ENCODE results near the gene COPZ1. TPM values are rescaled to one million over a fixed set of nuclear protein-coding genes. Genes with fewer than 3 reads are reported as not detected.
A peak's percentile ranks its signal among the peaks of the same experiment; 100 is the strongest.
"Not testable (repeated sequence)": the region's sequence is repeated elsewhere in the genome, so short reads cannot be mapped to it uniquely, and the experiment has no call there.

The COPZ1 gene
- total RNA-seq, 1 donor from 2014 or later: 60.3 TPM

DNA sequence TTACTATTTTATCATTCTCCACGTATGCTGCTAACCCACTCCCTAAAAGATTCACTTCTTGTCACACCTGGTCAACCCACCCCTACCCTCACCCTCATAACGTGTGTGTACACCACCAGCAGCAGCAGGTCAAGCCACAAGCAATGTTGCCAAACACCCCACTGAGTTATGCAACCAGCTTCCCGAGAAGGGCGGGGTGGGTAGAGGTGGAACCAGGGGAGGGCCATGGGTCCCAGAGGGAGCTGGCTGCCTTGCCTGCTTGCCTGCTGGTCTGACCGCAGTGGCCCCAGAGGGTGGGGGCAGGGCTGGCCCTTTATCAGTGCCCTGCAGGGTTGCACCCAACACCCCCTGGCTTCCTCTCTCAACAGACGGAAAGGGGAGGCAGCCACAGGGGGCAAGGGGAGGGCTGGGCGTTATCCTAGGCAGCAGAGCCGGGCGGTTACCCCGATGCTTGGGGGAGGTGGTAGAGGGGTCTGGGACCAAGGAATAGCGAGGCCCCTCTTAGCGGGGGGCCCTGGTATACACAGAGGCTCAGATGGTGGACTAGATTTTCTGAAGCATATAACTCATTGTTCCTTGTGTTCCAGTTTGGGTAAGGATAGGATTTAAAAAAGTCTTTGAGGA, 20.6 kb upstream of the COPZ1 start:
- no peaks in the 10 kb centered on the region for H3K27me3 ChIP-seq
- TF ChIP-seq, protein P1, sequence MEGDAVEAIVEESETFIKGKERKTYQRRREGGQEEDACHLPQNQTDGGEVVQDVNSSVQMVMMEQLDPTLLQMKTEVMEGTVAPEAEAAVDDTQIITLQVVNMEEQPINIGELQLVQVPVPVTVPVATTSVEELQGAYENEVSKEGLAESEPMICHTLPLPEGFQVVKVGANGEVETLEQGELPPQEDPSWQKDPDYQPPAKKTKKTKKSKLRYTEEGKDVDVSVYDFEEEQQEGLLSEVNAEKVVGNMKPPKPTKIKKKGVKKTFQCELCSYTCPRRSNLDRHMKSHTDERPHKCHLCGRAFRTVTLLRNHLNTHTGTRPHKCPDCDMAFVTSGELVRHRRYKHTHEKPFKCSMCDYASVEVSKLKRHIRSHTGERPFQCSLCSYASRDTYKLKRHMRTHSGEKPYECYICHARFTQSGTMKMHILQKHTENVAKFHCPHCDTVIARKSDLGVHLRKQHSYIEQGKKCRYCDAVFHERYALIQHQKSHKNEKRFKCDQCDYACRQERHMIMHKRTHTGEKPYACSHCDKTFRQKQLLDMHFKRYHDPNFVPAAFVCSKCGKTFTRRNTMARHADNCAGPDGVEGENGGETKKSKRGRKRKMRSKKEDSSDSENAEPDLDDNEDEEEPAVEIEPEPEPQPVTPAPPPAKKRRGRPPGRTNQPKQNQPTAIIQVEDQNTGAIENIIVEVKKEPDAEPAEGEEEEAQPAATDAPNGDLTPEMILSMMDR (IDR thresholded peaks at IDR 0.05): no peak
- H3K4me1 ChIP-seq: peaks cover 0 to 5% of the 10 kb centered on the region in 2 donors
- intact Hi-C loops (cut with DNase I): no loop called here
- H3K9me3 ChIP-seq: no peaks in the 10 kb centered on the region
- H3K4me3 ChIP-seq: no peak overlapping the region
- peak; percentile 27 to 76 for DNase-seq (ENCODE audit: low spot score in 2 of 2)
- H3K36me3 ChIP-seq: no peaks in the 10 kb centered on the region
- H3K27ac ChIP-seq: no peak overlapping the region

DNA sequence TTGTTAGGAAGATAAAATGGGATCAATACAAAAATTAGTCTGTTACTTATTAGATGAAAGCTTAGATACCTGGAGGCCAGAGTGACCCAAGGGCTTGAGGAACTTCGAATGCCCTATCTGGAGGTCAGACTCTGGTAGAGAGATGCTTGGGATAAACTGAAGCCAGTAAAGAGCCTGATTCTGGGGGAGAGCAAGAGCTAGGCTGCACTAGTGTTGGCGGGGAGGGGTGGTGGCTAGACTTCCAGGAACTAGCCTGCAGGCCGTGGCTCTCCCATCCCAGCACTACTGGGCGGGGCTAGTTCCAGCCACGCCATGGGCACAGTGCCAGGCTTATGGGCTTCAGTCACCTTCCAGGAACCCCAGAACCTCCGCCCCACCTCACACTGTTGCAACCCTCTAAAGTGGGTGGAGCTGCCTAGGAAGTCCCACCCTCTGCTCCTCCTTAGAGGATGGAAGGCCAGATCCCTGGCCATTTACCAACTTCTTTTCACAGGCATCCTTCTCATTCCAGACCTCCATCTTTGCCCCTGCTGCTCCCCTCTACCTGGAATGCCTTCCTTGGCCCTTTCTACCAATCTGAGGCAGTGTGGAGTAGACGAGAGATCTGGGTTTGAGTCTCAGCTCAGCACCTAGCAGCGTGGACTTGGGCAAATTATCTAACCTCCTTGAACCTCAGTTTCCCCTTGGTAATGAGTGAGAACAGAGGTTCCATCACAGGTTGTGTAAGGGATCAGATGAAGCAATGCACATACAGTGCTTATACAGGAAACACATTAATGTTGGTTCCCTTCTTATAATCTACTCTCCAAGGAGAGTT, 17.8 kb upstream of the COPZ1 start:
- peak; percentile 27 to 72 for DNase-seq (ENCODE audit: low spot score in 2 of 2)
- Histone ChIP-seq H3K27ac (no peak overlapping the region), H3K4me1 (no peaks in the 10 kb centered on the region), H3K4me3 (no peak overlapping the region), H3K36me3 (no peaks in the 10 kb centered on the region), H3K27me3 (no peaks in the 10 kb centered on the region), H3K9me3 (no peaks in the 10 kb centered on the region)
- TF ChIP-seq, protein P1 (IDR thresholded peaks at IDR 0.05): no peak
- intact Hi-C loops (cut with DNase I): no loop called here

DNA sequence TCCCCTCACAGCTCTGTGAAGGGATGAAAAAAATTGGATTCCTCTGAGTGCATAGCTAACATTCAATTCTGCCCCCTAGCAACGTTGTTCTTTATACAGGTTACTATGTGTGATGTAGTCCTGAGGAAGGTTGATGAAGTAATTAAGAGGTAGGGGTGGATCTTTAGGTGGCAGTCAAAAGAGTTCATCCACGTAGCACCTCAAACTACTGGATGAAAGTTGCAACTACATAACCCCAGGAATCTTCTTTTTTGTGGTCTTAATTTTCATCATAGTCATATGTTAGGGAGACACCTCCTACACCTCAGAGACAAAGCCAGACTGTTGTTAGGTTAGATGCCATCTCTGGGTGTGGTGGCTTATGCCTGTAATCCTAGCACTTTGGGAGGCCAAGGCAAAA, 13.9 kb upstream of the COPZ1 start:
- no peak overlapping the region for H3K4me3 ChIP-seq
- no peaks in the 10 kb centered on the region for H3K36me3 ChIP-seq
- DNase-seq (ENCODE audit: low spot score in 2 of 2): no peak
- no peaks in the 10 kb centered on the region for H3K27me3 ChIP-seq
- H3K9me3 ChIP-seq: no peaks in the 10 kb centered on the region
- TF ChIP-seq, protein P1 (IDR thresholded peaks at IDR 0.05): no peak
- no peaks in the 10 kb centered on the region for H3K4me1 ChIP-seq
- no peak overlapping the region for H3K27ac ChIP-seq
- intact Hi-C loops (cut with DNase I): no loop called here

DNA sequence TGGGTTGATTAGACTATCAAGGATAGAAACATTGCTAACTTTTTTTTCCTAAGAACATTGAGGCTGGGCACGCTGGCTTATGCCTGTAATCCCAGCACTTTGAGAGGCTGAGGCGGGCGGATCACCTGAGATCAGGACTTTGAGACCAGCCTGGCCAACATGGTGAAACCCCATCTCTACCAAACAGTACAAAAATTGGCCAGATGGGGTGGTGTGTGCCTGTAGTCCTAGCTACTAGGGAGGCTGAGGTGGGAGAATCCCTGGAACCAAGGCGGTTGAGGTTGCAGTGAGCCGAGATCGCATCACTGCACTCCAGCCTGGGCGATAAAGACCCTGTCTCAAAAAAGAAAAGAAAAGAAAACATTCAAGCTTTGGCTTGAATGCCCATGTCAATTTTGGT, 12.6 kb upstream of the COPZ1 start:
- H3K27ac ChIP-seq; H3K9me3 ChIP-seq; H3K27me3 ChIP-seq; DNase-seq (ENCODE audit: low spot score in 2 of 2); H3K4me1 ChIP-seq; H3K36me3 ChIP-seq; intact Hi-C loops (cut with DNase I); H3K4me3 ChIP-seq: not testable (repeated sequence)

DNA sequence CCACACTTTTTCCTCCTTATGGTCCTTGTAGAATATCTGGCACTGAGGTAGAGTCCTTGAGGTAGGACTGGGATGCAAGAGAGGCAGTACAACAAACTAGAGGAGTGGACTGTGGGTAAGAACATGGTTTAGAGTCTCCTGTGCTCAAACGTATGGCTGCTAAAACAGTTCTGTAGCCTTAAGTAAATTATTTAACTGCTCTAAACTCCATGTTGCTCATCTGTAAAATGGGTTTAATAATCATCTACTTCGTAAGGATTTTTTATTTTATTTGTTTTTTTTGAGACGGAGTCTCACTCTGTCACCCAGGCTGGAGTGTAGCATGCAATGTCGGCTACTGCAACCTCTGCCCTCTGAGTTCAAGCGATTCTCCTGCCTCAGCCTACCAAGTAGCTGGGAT, 3.6 kb upstream of the COPZ1 start:
- H3K27me3 ChIP-seq: no peaks in the 10 kb centered on the region
- intact Hi-C loops (cut with DNase I): no loop called here
- peaks cover 2 to 6% of the 10 kb centered on the region in 2 donors for H3K4me1 ChIP-seq
- TF ChIP-seq, protein P1 (IDR thresholded peaks at IDR 0.05): no peak
- no peak for DNase-seq (ENCODE audit: low spot score in 2 of 2)
- no peak overlapping the region for H3K27ac ChIP-seq
- H3K4me3 ChIP-seq: no peak overlapping the region
- no peaks in the 10 kb centered on the region for H3K9me3 ChIP-seq
- H3K36me3 ChIP-seq: no peaks in the 10 kb centered on the region

DNA sequence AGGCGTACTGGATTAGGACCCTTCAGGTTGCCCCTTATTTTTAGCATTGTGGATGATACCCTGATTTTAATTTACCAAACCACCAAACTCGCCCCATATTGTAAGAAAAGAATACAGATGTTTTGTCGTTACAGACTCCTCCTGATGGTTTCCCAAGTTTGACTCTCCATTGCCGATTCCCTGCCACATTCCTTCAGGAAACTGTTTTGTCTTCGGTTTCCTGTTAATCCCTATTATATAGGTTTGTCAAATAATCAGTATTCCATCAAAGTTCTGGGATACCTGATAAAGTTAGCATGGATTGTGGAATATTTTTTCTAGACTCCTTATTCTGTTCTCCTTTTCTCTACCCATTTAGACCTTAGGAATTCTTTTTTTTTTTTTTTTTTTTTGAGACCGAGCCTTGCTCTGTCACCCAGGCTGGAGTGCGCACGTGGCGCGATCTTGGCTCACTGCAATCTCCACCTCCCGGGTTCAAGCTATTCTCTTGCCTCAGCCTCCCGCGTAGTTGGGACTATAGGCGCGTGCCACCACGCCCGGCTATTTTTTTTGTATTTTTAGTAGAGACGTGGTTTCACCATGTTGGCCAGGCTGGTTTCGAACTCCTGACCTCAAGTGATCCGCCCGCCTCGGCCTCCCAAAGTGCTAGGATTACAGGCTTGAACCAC, 645 bp downstream of the COPZ1 start:
- H3K4me1 ChIP-seq: peaks cover 6 to 26% of the 10 kb centered on the region in 2 donors
- H3K36me3 ChIP-seq; H3K9me3 ChIP-seq; DNase-seq (ENCODE audit: low spot score in 2 of 2); H3K27me3 ChIP-seq: not testable (repeated sequence)
- intact Hi-C loops (cut with DNase I): loop anchor here (1.0 to 2.0 kb wide), 3 partner anchors 34 to 75 kb away; partner anchors contain the start of genes CBX5 and HNRNPA1
- H3K4me3 ChIP-seq: peak overlapping the region; percentile 64 to 65
- H3K27ac ChIP-seq: peak overlapping the region; percentile 64 to 78

All from ascending aorta (tissue), 2 donors.